Measurements from ENCODE around the gene CHRNA9. TPM values are rescaled to one million over a fixed set of nuclear protein-coding genes. Genes with fewer than 3 reads are reported as not detected.
"Not testable (repeated sequence)": the region's sequence is repeated elsewhere in the genome, so short reads cannot be mapped to it uniquely, and the experiment has no call there.

CHRNA9 gene
- total RNA-seq, 2 donors from 2014 or later: not detected

DNA sequence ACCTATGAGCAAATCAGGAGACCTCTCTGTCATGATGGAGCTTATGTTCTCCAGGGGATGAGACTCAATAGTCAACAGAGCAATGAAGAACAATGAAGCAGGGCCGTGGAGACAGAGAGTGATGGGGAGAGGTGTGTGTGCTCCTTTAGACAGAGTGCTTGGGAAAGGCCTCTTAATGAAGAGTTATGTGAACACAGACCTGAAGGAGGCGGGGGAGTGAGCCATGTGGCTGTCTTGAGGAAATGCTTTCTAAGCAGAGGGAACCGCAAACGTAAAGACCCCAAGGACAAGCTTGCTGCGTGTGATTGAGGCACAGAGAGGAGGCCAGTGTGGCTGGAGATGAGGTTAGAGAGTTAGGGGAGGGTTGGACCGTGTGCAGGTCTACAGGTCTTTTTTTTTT lies 53.1 kb downstream of the CHRNA9 start:
- Mint-ChIP-seq H3K27me3 (ENCODE audit: low read depth) (no peaks in the 10 kb centered on the region), H3K9me3 (no peaks in the 10 kb centered on the region), H3K27ac (no peak overlapping the region), H3K36me3 (ENCODE audit: insufficient read depth in 2 of 2) (no peaks in the 10 kb centered on the region), H3K4me1 (ENCODE audit: low read depth) (no peaks in the 10 kb centered on the region), H3K4me3 (no peak overlapping the region)
- ATAC-seq (replicated peaks in 1 of 2) (no peak), DNase-seq (no peak)

DNA sequence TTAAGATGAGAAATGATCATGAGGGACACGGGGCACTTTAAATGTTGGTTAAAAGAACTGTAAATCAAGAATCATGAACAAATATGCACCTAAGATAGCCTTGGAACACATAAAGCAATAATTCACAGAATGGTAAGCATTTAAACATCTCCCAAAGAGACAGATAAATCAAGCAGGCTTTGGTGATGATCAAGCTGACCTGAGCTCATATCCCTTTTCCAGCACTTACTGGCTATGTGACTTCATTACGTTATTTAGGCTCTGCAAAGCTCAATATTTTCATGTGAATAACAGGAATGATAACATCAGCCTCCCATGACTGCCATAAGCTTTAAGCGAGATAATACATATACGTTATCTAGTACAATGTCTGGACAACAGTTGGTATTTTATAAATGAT lies 54.9 kb downstream of the CHRNA9 start:
- Mint-ChIP-seq H3K36me3 (ENCODE audit: insufficient read depth in 2 of 2) (no peaks in the 10 kb centered on the region), H3K27me3 (ENCODE audit: low read depth) (no peaks in the 10 kb centered on the region), H3K9me3 (no peaks in the 10 kb centered on the region), H3K4me1 (ENCODE audit: low read depth) (no peaks in the 10 kb centered on the region), H3K27ac (no peak overlapping the region), H3K4me3 (no peak overlapping the region)
- DNase-seq (no peak), ATAC-seq (replicated peaks in 1 of 2) (no peak)

- not testable (repeated sequence) for H3K4me1 Mint-ChIP-seq (ENCODE audit: low read depth); DNase-seq; ATAC-seq (replicated peaks in 1 of 2); H3K4me3 Mint-ChIP-seq; H3K27me3 Mint-ChIP-seq (ENCODE audit: low read depth); H3K36me3 Mint-ChIP-seq (ENCODE audit: insufficient read depth in 2 of 2); H3K9me3 Mint-ChIP-seq; H3K27ac Mint-ChIP-seq
Measured at GRCh38 chr4:40392241-40392640, 57.1 kb downstream of the CHRNA9 start.

GRCh38 chr4:40394236-40394635 lies 59.1 kb downstream of the CHRNA9 start:
- no peaks in the 10 kb centered on the region for H3K4me1 Mint-ChIP-seq (ENCODE audit: low read depth)
- no peak overlapping the region for H3K27ac Mint-ChIP-seq
- ATAC-seq (replicated peaks in 1 of 2) (no peak), DNase-seq (no peak)
- no peaks in the 10 kb centered on the region for H3K9me3 Mint-ChIP-seq
- H3K4me3 Mint-ChIP-seq: no peak overlapping the region
- H3K27me3 Mint-ChIP-seq (ENCODE audit: low read depth): no peaks in the 10 kb centered on the region
- H3K36me3 Mint-ChIP-seq (ENCODE audit: insufficient read depth in 2 of 2): no peaks in the 10 kb centered on the region

- Mint-ChIP-seq H3K9me3 (no peaks in the 10 kb centered on the region), H3K36me3 (ENCODE audit: insufficient read depth in 2 of 2) (no peaks in the 10 kb centered on the region), H3K27ac (no peak overlapping the region), H3K4me3 (no peak overlapping the region), H3K27me3 (ENCODE audit: low read depth) (no peaks in the 10 kb centered on the region), H3K4me1 (ENCODE audit: low read depth) (no peaks in the 10 kb centered on the region)
- DNase-seq (no peak), ATAC-seq (replicated peaks in 1 of 2) (no peak)
Measured at GRCh38 chr4:40395166-40395900, 60.2 kb downstream of the CHRNA9 start.

DNA sequence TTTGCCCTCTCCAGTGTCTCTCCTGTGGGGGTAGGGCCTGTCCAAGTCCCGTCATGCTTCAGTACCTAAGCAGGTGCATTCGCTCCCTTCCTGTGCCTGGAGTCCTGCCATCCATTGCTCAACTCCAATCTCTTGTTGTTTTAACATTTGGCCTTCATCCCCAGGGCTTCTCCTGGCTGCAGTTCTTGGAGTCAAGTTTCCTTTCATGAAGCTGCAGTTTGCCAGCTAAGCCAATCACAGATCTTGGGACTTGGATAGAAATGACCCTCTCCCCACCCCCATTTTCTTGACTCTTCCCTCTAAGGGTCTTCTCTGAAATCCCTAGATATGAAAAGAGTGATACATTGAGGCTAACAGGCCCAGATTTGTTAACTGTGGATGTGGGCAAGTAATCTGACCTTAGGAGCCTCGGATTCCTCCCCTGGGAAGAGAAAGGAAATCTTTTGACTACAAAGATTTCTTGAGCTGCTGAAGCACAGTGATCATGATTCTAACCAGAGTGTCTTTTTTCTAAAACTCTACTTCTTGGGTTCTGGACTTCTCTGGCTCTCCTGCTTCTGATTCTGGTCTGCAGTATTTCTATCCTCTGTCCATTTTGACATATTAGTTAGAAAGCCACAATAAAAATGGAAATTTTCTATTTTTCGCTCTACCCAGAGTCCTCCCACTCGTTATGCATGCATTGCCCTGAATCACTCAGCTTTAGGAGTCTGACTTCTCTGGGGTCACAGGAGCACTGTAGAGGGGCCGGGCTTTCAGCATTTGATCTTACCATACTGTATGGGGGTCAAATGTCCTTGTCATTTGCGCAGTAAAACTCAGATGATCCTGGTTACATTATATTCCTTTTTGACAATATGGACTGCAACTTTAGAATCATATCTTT lies 61.0 kb downstream of the CHRNA9 start:
- DNase-seq (no peak), ATAC-seq (replicated peaks in 1 of 2) (no peak)
- no peaks in the 10 kb centered on the region for H3K9me3 Mint-ChIP-seq
- no peak overlapping the region for H3K27ac Mint-ChIP-seq
- H3K27me3 Mint-ChIP-seq (ENCODE audit: low read depth): no peaks in the 10 kb centered on the region
- H3K4me3 Mint-ChIP-seq: no peak overlapping the region
- H3K4me1 Mint-ChIP-seq (ENCODE audit: low read depth): no peaks in the 10 kb centered on the region
- H3K36me3 Mint-ChIP-seq (ENCODE audit: insufficient read depth in 2 of 2): no peaks in the 10 kb centered on the region

DNA sequence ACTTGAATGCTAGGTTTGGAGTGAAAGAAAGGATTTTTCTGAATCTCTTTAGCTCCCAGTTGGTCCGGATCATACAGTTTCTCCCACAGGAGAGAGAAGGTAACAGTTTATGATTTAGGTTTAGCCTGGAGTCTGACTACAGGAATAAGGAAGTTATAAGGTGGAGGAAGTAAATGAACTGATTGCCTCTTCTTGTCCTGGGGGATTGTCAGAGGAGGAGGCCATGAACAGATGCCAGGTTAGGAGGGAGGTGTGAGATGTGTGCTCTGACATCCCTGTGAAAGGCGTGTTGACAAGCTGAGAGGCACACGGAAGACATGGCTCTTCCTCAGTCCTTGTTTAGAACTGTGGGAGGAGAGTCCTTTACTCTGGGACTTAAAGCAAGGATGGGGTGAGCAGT lies 64.4 kb downstream of the CHRNA9 start:
- Mint-ChIP-seq H3K27ac (no peak overlapping the region), H3K9me3 (no peaks in the 10 kb centered on the region), H3K36me3 (ENCODE audit: insufficient read depth in 2 of 2) (no peaks in the 10 kb centered on the region), H3K27me3 (ENCODE audit: low read depth) (no peaks in the 10 kb centered on the region), H3K4me1 (ENCODE audit: low read depth) (no peaks in the 10 kb centered on the region), H3K4me3 (no peak overlapping the region)
- DNase-seq (no peak), ATAC-seq (replicated peaks in 1 of 2) (no peak)

GRCh38 chr4:40401096-40401495 lies 66.0 kb downstream of the CHRNA9 start:
- Mint-ChIP-seq H3K27me3 (ENCODE audit: low read depth) (no peaks in the 10 kb centered on the region), H3K27ac (no peak overlapping the region), H3K36me3 (ENCODE audit: insufficient read depth in 2 of 2) (peaks cover 2 to 3% of the 10 kb centered on the region in 2 donors), H3K9me3 (peaks cover 0 to 2% of the 10 kb centered on the region in 2 donors), H3K4me1 (ENCODE audit: low read depth) (no peaks in the 10 kb centered on the region), H3K4me3 (no peak overlapping the region)
- no peak for DNase-seq
- ATAC-seq (replicated peaks in 1 of 2): no peak

DNA sequence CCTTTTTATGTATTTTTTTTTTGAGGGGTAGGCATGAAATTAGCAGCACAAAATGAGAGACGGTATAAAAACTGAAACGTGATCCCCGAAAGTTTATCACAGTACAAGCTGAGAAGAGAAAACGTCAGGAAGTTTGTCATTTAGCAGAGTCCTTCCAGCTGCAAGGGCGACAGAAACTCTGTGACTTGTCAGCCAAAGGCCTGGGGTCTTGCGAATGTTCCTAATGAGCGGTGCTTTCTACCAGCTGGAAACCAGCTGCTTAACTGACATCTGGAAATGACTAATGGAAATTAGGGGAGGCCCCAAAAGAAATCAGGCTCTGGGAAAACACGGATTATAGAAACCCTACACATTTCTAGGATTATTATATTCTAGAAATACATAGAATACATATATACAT lies 66.5 kb downstream of the CHRNA9 start:
- Mint-ChIP-seq H3K4me1 (ENCODE audit: low read depth) (no peaks in the 10 kb centered on the region), H3K4me3 (no peak overlapping the region), H3K9me3 (peaks cover 0 to 2% of the 10 kb centered on the region in 2 donors), H3K27me3 (ENCODE audit: low read depth) (no peaks in the 10 kb centered on the region), H3K36me3 (ENCODE audit: insufficient read depth in 2 of 2) (peaks cover 3 to 4% of the 10 kb centered on the region in 2 donors), H3K27ac (no peak overlapping the region)
- ATAC-seq (replicated peaks in 1 of 2) (no peak), DNase-seq (no peak)

DNA sequence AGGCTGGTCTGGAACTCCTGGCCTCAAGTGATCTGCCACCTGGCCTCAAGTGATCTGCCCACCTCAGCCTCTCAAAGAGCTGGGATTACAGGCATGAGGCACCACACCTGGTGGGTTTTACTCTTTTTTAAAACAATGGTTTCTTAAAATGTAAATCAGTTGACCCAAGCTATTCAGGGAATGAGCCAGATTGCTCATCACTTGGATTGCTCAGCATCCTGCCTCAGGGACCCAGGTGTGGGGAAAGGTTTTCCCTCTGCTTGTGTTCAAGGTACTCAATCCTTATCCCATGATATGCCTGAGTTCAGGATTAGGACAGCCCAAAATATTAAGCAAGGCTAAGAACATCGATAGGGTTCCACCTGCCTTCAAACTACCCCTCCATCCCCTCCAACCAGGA lies 67.4 kb downstream of the CHRNA9 start:
- Mint-ChIP-seq H3K4me1 (ENCODE audit: low read depth) (no peaks in the 10 kb centered on the region), H3K27ac (no peak overlapping the region), H3K4me3 (no peak overlapping the region), H3K27me3 (ENCODE audit: low read depth) (no peaks in the 10 kb centered on the region), H3K36me3 (ENCODE audit: insufficient read depth in 2 of 2) (peaks cover 8 to 9% of the 10 kb centered on the region in 2 donors), H3K9me3 (peaks cover 4 to 7% of the 10 kb centered on the region in 2 donors)
- no peak for ATAC-seq (replicated peaks in 1 of 2)
- DNase-seq: no peak

- ATAC-seq (replicated peaks in 1 of 2) (no peak), DNase-seq (no peak)
- no peak overlapping the region for H3K27ac Mint-ChIP-seq
Measured at GRCh38 chr4:40403081-40403480, 67.9 kb downstream of the CHRNA9 start.

More at GRCh38 chr4:40403081-40403480, 67.9 kb downstream of the CHRNA9 start:
- Mint-ChIP-seq H3K27me3 (ENCODE audit: low read depth) (no peaks in the 10 kb centered on the region), H3K4me1 (ENCODE audit: low read depth) (no peaks in the 10 kb centered on the region), H3K4me3 (no peak overlapping the region), H3K36me3 (ENCODE audit: insufficient read depth in 2 of 2) (peaks cover 11 to 14% of the 10 kb centered on the region in 2 donors), H3K9me3 (peaks cover 7 to 10% of the 10 kb centered on the region in 2 donors)
